ENCODE results near the gene PDCD6IP. TPM values are rescaled to one million over a fixed set of nuclear protein-coding genes. Genes with fewer than 3 reads are reported as not detected.

PDCD6IP gene
- total and polyA plus RNA-seq, 2 of the 13 experiments (the other 11 are each of a cell fraction or from before 2014, with no cell fraction given), result 62.5 to 85.6 TPM

DNA sequence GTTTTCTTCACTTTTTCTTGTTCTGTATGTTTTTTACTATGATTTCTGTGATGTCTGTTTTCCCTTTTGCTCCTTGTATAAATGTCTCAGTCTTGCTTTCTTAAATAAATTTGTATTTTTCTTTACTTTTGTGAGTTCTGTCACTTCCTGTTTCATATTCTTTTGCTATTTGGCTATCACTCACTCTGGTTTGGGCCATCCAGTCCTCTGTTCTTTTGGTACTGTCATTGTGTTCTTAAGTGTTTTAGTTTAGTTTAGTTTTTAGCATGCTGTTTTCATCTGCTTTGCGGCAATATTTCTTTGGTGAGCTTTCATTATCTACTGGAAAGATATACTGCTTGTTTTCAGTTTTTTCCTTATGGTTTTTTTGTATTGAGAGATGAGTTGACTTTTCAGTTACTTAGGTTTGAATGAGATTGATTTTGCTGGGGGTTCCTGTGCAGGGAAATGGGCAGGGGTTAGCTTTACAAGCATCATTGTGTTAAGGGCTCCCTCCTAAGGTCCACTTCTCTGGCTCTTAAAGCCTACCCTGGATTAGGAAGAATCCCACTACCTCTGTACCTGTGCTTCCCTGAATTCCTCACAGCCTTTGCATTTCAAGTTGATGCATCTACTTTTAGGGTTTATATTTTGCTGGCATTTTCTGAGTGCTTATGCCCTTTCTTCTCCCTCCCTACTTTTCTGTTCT, 35.1 kb downstream of the PDCD6IP start:
- no peaks in the 10 kb centered on the region for H4K20me1 ChIP-seq (ENCODE audit: insufficient read depth, low read length)
- DNase-seq (ENCODE audit: low spot score), result no peak
- in situ Hi-C loops (cut with HindIII; ENCODE audit: extremely low pct_ligation_motif_present, low pct_unique_long_range_greater_than_20kb), result no loop called here
- ATAC-seq, result no peak
- no peaks in the 10 kb centered on the region for H3K27me3 ChIP-seq (ENCODE audit: control insufficient read depth in 1 of 2, insufficient read depth in 2 of 2, low read length in 2 of 2)
- POLR2A ChIA-PET, result no interaction called here
- H3K9me3 ChIP-seq (ENCODE audit: low read length), result no peaks in the 10 kb centered on the region
- H3K27ac ChIP-seq (ENCODE audit: extremely low read length, insufficient read depth, low read length), result no peak overlapping the region
- H3K36me3 ChIP-seq (replicated peaks in 1 of 2; ENCODE audit: control insufficient read depth in 1 of 2, insufficient read depth in 2 of 2, low read length in 2 of 2), result peaks cover 4 to 19% of the 10 kb centered on the region in 2 experiments; a peak in 3 of 5 replicates
- H3K4me2 ChIP-seq (ENCODE audit: low read depth, low read length), result no peak overlapping the region
- 97% methylated on average over 1 of the region's 1 CpG for WGBS (ENCODE audit: low lambda C conversion rate)
- intact Hi-C loops (cut with micrococcal nuclease; ENCODE audit: unreplicated experiment), result no loop called here
- no peak overlapping the region for H3K4me3 ChIP-seq (replicated peaks in 1 of 3; ENCODE audit: insufficient read depth in 1 of 3, low read depth in 2 of 3, low read length in 3 of 3)
- FAIRE-seq, result no peak
- no peak overlapping the region for H3K9ac ChIP-seq (ENCODE audit: insufficient read depth, low read depth, low read length)
- H3K4me1 ChIP-seq (ENCODE audit: insufficient read depth, low read length), result no peaks in the 10 kb centered on the region
- H3K79me2 ChIP-seq (ENCODE audit: insufficient read depth, low read length), result no peaks in the 10 kb centered on the region
- CTCF ChIA-PET (ENCODE audit: low intra/inter-chr PET ratio, low total read pairs), result no interaction called here
- H2AFZ ChIP-seq (ENCODE audit: low read length), result no peak overlapping the region
- no TSS peak for BruUV-seq (replicated peaks)
- TF ChIP-seq, protein P1, sequence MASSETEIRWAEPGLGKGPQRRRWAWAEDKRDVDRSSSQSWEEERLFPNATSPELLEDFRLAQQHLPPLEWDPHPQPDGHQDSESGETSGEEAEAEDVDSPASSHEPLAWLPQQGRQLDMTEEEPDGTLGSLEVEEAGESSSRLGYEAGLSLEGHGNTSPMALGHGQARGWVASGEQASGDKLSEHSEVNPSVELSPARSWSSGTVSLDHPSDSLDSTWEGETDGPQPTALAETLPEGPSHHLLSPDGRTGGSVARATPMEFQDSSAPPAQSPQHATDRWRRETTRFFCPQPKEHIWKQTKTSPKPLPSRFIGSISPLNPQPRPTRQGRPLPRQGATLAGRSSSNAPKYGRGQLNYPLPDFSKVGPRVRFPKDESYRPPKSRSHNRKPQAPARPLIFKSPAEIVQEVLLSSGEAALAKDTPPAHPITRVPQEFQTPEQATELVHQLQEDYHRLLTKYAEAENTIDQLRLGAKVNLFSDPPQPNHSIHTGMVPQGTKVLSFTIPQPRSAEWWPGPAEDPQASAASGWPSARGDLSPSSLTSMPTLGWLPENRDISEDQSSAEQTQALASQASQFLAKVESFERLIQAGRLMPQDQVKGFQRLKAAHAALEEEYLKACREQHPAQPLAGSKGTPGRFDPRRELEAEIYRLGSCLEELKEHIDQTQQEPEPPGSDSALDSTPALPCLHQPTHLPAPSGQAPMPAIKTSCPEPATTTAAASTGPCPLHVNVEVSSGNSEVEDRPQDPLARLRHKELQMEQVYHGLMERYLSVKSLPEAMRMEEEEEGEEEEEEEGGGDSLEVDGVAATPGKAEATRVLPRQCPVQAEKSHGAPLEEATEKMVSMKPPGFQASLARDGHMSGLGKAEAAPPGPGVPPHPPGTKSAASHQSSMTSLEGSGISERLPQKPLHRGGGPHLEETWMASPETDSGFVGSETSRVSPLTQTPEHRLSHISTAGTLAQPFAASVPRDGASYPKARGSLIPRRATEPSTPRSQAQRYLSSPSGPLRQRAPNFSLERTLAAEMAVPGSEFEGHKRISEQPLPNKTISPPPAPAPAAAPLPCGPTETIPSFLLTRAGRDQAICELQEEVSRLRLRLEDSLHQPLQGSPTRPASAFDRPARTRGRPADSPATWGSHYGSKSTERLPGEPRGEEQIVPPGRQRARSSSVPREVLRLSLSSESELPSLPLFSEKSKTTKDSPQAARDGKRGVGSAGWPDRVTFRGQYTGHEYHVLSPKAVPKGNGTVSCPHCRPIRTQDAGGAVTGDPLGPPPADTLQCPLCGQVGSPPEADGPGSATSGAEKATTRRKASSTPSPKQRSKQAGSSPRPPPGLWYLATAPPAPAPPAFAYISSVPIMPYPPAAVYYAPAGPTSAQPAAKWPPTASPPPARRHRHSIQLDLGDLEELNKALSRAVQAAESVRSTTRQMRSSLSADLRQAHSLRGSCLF (CRISPR knock-in tag; IDR thresholded peaks at IDR 0.05; ENCODE audit: borderline replicate concordance), result no peak
- TF ChIP-seq, protein P2, sequence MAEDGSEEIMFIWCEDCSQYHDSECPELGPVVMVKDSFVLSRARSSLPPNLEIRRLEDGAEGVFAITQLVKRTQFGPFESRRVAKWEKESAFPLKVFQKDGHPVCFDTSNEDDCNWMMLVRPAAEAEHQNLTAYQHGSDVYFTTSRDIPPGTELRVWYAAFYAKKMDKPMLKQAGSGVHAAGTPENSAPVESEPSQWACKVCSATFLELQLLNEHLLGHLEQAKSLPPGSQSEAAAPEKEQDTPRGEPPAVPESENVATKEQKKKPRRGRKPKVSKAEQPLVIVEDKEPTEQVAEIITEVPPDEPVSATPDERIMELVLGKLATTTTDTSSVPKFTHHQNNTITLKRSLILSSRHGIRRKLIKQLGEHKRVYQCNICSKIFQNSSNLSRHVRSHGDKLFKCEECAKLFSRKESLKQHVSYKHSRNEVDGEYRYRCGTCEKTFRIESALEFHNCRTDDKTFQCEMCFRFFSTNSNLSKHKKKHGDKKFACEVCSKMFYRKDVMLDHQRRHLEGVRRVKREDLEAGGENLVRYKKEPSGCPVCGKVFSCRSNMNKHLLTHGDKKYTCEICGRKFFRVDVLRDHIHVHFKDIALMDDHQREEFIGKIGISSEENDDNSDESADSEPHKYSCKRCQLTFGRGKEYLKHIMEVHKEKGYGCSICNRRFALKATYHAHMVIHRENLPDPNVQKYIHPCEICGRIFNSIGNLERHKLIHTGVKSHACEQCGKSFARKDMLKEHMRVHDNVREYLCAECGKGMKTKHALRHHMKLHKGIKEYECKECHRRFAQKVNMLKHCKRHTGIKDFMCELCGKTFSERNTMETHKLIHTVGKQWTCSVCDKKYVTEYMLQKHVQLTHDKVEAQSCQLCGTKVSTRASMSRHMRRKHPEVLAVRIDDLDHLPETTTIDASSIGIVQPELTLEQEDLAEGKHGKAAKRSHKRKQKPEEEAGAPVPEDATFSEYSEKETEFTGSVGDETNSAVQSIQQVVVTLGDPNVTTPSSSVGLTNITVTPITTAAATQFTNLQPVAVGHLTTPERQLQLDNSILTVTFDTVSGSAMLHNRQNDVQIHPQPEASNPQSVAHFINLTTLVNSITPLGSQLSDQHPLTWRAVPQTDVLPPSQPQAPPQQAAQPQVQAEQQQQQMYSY (CRISPR knock-in tag; IDR thresholded peaks at IDR 0.05), result no peak
- no peak for TF ChIP-seq SMAD1 (CRISPR knock-in tag; IDR thresholded peaks at IDR 0.05; ENCODE audit: borderline replicate concordance, low read depth)
- no peak for TF ChIP-seq ARNTL (CRISPR knock-in tag; IDR thresholded peaks at IDR 0.05)
- no peak for TF ChIP-seq ZNF558 (CRISPR knock-in tag; IDR thresholded peaks at IDR 0.05; ENCODE audit: borderline replicate concordance)
- TF ChIP-seq, protein P3, sequence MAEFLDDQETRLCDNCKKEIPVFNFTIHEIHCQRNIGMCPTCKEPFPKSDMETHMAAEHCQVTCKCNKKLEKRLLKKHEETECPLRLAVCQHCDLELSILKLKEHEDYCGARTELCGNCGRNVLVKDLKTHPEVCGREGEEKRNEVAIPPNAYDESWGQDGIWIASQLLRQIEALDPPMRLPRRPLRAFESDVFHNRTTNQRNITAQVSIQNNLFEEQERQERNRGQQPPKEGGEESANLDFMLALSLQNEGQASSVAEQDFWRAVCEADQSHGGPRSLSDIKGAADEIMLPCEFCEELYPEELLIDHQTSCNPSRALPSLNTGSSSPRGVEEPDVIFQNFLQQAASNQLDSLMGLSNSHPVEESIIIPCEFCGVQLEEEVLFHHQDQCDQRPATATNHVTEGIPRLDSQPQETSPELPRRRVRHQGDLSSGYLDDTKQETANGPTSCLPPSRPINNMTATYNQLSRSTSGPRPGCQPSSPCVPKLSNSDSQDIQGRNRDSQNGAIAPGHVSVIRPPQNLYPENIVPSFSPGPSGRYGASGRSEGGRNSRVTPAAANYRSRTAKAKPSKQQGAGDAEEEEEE (CRISPR knock-in tag; IDR thresholded peaks at IDR 0.05; ENCODE audit: borderline replicate concordance), result no peak
- TF ChIP-seq ZNF12 (CRISPR knock-in tag; IDR thresholded peaks at IDR 0.05), result no peak
- TF ChIP-seq PAF1 (CRISPR knock-in tag; IDR thresholded peaks at IDR 0.05), result no peak
